MCF 10A (cell line): Measurements from ENCODE around the gene BAG1. TPM values are rescaled to one million over a fixed set of nuclear protein-coding genes. Genes with fewer than 3 reads are reported as not detected.

Source experiments
- BruUV-seq: library from RNA; stranded (reverse); fragments of 400-500 nt; replicated peaks from 2 replicates; lab custom pipeline; 2021; lab: Mats Ljungman, UMichigan
- CTCF ChIA-PET: fragments of 300-600 bp; sonication (Branson Sonifier 250); formaldehyde crosslinking; extraction: SDS; loops from one replicate; lab custom pipeline; 2021; ENCODE audit warnings: antibody characterized with exemption, inconsistent platforms; lab: Yijun Ruan, JAX
- POLR2A ChIA-PET: fragments of 300-600, 350-650 bp; sonication (Branson Sonifier 250); formaldehyde crosslinking; extraction: SDS; loops from one replicate; lab custom pipeline; 2020; ENCODE audit warnings: antibody characterized with exemption, inconsistent platforms; lab: Yijun Ruan, JAX
- DNase-seq: peaks from one replicate; pipeline ENCODE4 v3.0.0-alpha.2; 2018; ENCODE audit not compliant: unreplicated experiment
- H3K27ac Mint-ChIP-seq: one replicate; pipeline ENCODE4 v1.8.0; 2022; ENCODE audit warnings: mild to moderate bottlenecking, low read depth, mixed read lengths; ENCODE audit not compliant: unreplicated experiment
- H3K27me3 Mint-ChIP-seq: one replicate; pipeline ENCODE4 v1.8.0; 2022; ENCODE audit warnings: mixed read lengths; ENCODE audit not compliant: insufficient read depth, unreplicated experiment
- H3K36me3 Mint-ChIP-seq: one replicate; pipeline ENCODE4 v1.8.0; 2022; ENCODE audit warnings: mild to moderate bottlenecking, moderate library complexity, mixed read lengths; ENCODE audit not compliant: insufficient read depth, unreplicated experiment
- H3K4me1 Mint-ChIP-seq: one replicate; pipeline ENCODE4 v1.8.0; 2022; ENCODE audit warnings: mixed read lengths; ENCODE audit not compliant: insufficient read depth, unreplicated experiment
- H3K4me3 Mint-ChIP-seq: one replicate; pipeline ENCODE4 v1.8.0; 2022; ENCODE audit warnings: mild to moderate bottlenecking, moderate library complexity, mixed read lengths; ENCODE audit not compliant: unreplicated experiment
- H3K9me3 Mint-ChIP-seq: one replicate; pipeline ENCODE4 v1.8.0; 2022; ENCODE audit warnings: mixed read lengths; ENCODE audit not compliant: unreplicated experiment
- intact Hi-C: fragments of 100-400 bp; cut with micrococcal nuclease; formaldehyde crosslinking; loops from 2 replicates; pipeline ENCODE4 v1.14.1; 2022
- total RNA-seq: library from RNA; stranded (reverse); gene quantifications from 2 replicates; pipeline ENCODE4 v1.2.3, GENCODE V29; 2022
- TF ChIP-seq, protein P1 (sequence below): fragments of 200-600 bp; IDR thresholded peaks from one replicate; pipeline ENCODE4 v1.8.0; 2022; ENCODE audit warnings: antibody characterized with exemption, mild to moderate bottlenecking; ENCODE audit not compliant: unreplicated experiment

Gene BAG1
- total RNA-seq, 1 experiment from 2014 or later: 91.8 TPM

GRCh38 chr9:33231623-33231942, 32.9 kb downstream of the BAG1 start:
- Mint-ChIP-seq H3K4me1 (peaks cover 77% of the 10 kb centered on the region), H3K36me3 (peaks cover 12% of the 10 kb centered on the region), H3K27me3 (no peaks in the 10 kb centered on the region), H3K27ac (peak overlapping the region; percentile 97), H3K9me3 (no peaks in the 10 kb centered on the region), H3K4me3 (peak overlapping the region; percentile 61)
- intact Hi-C loops: no loop called here
- DNase-seq: no peak
- ChIA-PET POLR2A (interaction anchor here (0.7 to 13.4 kb wide), 26 partner anchors 9 to 388 kb away, joined by 3 to 387 read pairs (median 6); partner anchors contain the start of genes B4GALT1, BAG1, CHMP5 and DNAJA1), CTCF (interaction anchor here (0.6 to 1.7 kb wide), 7 partner anchors 12 to 151 kb away, joined by 3 to 9 read pairs (median 6); no protein-coding TSS in a partner anchor)
- BruUV-seq: no TSS peak
- TF ChIP-seq, protein P1, sequence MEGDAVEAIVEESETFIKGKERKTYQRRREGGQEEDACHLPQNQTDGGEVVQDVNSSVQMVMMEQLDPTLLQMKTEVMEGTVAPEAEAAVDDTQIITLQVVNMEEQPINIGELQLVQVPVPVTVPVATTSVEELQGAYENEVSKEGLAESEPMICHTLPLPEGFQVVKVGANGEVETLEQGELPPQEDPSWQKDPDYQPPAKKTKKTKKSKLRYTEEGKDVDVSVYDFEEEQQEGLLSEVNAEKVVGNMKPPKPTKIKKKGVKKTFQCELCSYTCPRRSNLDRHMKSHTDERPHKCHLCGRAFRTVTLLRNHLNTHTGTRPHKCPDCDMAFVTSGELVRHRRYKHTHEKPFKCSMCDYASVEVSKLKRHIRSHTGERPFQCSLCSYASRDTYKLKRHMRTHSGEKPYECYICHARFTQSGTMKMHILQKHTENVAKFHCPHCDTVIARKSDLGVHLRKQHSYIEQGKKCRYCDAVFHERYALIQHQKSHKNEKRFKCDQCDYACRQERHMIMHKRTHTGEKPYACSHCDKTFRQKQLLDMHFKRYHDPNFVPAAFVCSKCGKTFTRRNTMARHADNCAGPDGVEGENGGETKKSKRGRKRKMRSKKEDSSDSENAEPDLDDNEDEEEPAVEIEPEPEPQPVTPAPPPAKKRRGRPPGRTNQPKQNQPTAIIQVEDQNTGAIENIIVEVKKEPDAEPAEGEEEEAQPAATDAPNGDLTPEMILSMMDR: no peak

GRCh38 chr9:33230756-33231622, 33.5 kb downstream of the BAG1 start:
- CTCF ChIA-PET: interaction anchor here (0.6 to 1.7 kb wide), 14 partner anchors 9 to 289 kb away, joined by 3 to 9 read pairs (median 3); partner anchors contain the start of gene SPINK4
- POLR2A ChIA-PET: interaction anchor here (0.7 to 13.4 kb wide), 26 partner anchors 9 to 389 kb away, joined by 3 to 387 read pairs (median 6); partner anchors contain the start of genes B4GALT1, BAG1, CHMP5 and DNAJA1
- H3K36me3 Mint-ChIP-seq: peaks cover 12% of the 10 kb centered on the region
- peak overlapping the region; percentile 61 for H3K4me3 Mint-ChIP-seq
- intact Hi-C loops: no loop called here
- peak overlapping the region; percentile 97 for H3K27ac Mint-ChIP-seq
- TF ChIP-seq, protein P1: no peak
- DNase-seq: peak; percentile 79
- no peaks in the 10 kb centered on the region for H3K9me3 Mint-ChIP-seq
- no peaks in the 10 kb centered on the region for H3K27me3 Mint-ChIP-seq
- H3K4me1 Mint-ChIP-seq: peaks cover 72% of the 10 kb centered on the region
- BruUV-seq: no TSS peak

- POLR2A ChIA-PET: interaction anchor here (0.5 to 11.8 kb wide), 17 partner anchors 12 to 948 kb away, joined by 3 to 387 read pairs (median 7); partner anchors contain the start of genes B4GALT1, BAG1, CHMP5 and NFX1
These were observed 35.0 kb downstream of the BAG1 start for GRCh38 chr9:33229359-33230114.

More at GRCh38 chr9:33229359-33230114, 35.0 kb downstream of the BAG1 start:
- Mint-ChIP-seq H3K27me3 (no peaks in the 10 kb centered on the region), H3K9me3 (no peaks in the 10 kb centered on the region), H3K27ac (peak overlapping the region; percentile 97), H3K36me3 (peaks cover 12% of the 10 kb centered on the region), H3K4me1 (peaks cover 69% of the 10 kb centered on the region), H3K4me3 (peak overlapping the region; percentile 61)
- DNase-seq: peak; percentile 99
- intact Hi-C loops: loop anchor here (1.0 to 10.0 kb wide), 5 partner anchors 35 to 645 kb away; partner anchors contain the start of gene BAG1
- TF ChIP-seq, protein P1: peak; percentile 91
- BruUV-seq: no TSS peak
- CTCF ChIA-PET: interaction anchor here (0.7 to 3.9 kb wide), 17 partner anchors 22 to 242 kb away, joined by 3 to 30 read pairs (median 4); partner anchors contain the start of genes BAG1, CHMP5 and NFX1
